GM18526 (cell line): Measurements from ENCODE around the gene ABHD15.
A peak's percentile ranks its signal among the peaks of the same experiment; 100 is the strongest.

ENCODE experiments used
- POLR2A ChIP-seq: IDR thresholded peaks from 3 replicates; pipeline ENCODE4 v1.6.1; 2011; ENCODE audit not compliant: insufficient read length; ENCODE audit errors: extremely low read depth

Gene ABHD15

GRCh38 chr17:29579866-29580771, 13.3 kb upstream of the ABHD15 start:
- TF ChIP-seq POLR2A = no peak

- no peak for TF ChIP-seq POLR2A
These were observed 12.0 kb upstream of the ABHD15 start for GRCh38 chr17:29578626-29579485.

- TF ChIP-seq POLR2A = no peak
These were observed 10.8 kb upstream of the ABHD15 start for GRCh38 chr17:29577385-29578211.

DNA sequence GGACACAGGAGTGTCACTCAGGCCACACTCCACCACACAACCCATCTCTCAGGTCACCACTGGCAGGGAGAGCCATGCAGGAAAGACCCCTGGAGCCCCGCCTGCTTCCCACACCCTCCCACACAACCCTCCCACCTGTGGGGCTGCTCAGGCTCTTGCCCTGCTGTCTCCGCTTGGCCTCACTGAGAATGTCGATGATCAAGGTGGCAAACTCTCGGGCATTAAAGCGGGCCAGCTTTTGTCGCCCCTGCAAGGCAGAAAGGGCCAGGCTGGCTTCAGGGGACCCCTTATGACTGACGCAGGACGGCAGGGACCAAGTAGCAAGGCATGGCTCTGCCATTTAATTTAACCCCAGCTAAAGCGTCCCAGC, 10.1 kb upstream of the ABHD15 start:
- TF ChIP-seq POLR2A = no peak

DNA sequence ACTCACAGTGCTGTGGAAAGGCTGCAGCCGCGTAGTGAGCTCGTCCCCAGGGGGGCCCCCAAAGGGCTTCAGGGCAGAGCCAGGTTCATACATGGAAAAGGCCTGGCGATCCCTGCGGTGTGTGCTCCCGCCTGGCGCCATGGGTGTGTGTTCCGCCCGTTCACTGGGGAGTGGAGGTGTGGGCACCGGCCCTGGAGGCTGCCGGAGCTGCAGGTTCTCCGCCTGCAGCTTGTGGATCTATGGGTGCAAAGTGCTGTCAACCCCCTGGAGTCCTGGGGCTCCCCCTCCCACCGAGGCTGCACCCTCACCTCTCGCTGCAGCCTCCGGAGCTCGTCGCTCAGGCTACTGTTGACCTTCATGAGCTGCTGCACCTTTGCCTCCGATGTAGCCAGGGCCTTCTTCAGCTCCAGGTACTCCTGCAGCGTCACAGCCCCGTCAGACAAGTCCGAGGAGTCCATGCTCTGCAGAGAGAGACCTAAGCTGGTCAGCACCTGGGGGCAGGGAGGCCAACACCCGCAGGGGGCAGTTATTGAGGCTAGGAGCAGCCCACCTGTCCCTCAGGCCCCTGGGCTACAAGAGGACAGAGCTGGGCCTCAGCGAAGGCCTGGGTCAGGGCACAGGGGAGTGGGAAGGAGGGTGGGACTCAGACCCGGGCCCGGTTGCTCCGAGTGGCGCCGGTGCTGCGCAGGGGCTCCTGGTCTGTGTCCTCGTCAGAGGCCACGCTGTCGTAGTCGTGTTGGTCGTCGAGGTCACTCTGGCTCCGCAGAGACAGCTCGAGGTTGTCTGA, 9.6 kb upstream of the ABHD15 start:
- TF ChIP-seq POLR2A = no peak

- TF ChIP-seq POLR2A = no peak
These were observed 8.8 kb upstream of the ABHD15 start for GRCh38 chr17:29575511-29576213.

- TF ChIP-seq POLR2A = no peak
These were observed 8.1 kb upstream of the ABHD15 start for GRCh38 chr17:29574732-29575510.

DNA sequence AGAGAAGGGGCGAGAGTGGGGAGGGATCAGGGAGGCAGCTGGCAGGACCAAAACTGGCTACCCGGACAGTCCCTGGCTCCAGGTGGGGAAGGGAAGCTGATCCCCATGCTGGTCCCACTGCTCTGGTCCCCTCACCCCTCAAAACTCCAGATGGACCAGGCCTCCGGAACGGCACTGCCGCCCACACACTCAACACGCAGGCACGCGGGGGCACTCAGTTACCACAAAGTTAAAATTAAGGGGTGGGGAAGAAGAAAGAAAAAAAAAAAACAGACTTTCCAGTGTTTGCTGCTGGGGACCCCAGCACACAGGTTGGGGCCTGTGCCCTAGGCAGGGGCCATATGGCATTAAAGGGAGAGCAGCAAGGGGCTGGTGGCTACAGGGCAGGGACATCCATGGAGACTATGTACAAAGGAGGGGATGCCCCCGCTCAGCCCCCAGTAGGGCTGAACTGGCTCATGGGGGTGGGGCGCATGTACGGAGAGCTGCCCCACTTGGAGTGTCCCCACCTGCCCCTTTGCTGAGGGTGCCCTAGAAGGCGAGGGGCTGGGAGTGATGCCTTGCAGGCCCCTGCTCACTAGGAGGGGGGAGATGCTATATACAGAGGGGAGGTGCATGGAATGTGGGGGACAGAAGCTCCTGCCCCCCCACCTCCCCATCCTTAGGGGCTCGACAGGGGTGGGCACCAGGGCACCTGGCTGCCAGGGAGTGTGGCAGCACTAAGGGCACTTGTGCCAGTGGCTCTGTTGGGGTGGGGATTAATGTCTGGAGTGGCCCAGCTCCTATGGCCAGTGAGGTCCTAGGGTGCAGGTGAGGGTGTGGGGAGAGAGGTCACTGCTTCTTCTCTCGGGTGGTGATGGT, 7.3 kb upstream of the ABHD15 start:
- no peak for TF ChIP-seq POLR2A

- TF ChIP-seq POLR2A = no peak
These were observed 6.7 kb upstream of the ABHD15 start for GRCh38 chr17:29573558-29573869.

- TF ChIP-seq POLR2A = peak; percentile 17
These were observed 6.1 kb upstream of the ABHD15 start for GRCh38 chr17:29572691-29573557.

DNA sequence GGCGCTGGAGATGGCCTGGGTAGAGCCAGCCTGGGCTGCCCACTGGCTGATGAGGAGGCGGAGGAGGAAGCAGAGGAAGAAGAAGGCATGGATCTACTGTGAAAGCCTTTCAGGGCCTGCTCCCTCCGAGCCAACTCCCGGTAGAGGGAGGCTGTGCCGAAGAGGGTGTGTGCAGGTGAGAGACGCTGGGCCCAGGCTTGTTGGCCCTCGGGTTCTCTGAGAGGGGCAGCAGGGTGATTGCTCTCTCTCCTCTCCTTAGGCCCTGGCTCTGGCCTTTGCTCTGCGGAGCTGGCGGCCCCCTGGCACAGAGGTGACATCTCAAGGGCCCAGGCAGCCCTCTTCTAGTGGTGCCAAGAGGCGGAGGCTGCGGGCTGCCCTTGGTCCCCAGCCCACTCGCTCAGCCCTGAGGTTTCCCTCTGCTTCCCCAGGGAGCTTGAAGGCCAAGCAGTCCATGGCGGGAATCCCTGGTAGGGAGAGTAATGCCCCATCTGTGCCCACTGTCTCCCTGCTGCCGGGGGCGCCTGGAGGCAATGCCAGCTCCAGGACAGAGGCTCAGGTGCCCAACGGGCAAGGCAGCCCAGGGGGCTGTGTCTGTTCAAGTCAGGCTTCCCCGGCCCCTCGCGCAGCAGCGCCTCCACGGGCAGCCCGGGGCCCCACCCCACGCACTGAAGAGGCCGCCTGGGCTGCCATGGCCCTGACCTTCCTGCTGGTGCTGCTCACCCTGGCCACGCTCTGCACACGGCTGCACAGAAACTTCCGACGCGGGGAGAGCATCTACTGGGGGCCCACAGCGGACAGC, 5.2 kb upstream of the ABHD15 start:
- TF ChIP-seq POLR2A = no peak
